ENCODE measurements around the gene HEYL.

- no peak for TF ChIP-seq CTCF (IDR thresholded peaks at IDR 0.05; ENCODE audit: low read depth, low read length)
- no peak for TF ChIP-seq EZH2phosphoT487 (IDR thresholded peaks at IDR 0.05; ENCODE audit: low read depth)
Observed at GRCh38 chr1:39628807-39629350, 10.6 kb downstream of the HEYL start.
